NCI-H2107 (cell line): ENCODE results near the gene KCNMA1.
"Not testable (repeated sequence)": the region's sequence is repeated elsewhere in the genome, so short reads cannot be mapped to it uniquely, and the experiment has no call there.

Experiments used
- DNase-seq: peaks from one replicate; lab custom pipeline; 2025; lab: John Stamatoyannopoulos, UW

The KCNMA1 gene

DNA sequence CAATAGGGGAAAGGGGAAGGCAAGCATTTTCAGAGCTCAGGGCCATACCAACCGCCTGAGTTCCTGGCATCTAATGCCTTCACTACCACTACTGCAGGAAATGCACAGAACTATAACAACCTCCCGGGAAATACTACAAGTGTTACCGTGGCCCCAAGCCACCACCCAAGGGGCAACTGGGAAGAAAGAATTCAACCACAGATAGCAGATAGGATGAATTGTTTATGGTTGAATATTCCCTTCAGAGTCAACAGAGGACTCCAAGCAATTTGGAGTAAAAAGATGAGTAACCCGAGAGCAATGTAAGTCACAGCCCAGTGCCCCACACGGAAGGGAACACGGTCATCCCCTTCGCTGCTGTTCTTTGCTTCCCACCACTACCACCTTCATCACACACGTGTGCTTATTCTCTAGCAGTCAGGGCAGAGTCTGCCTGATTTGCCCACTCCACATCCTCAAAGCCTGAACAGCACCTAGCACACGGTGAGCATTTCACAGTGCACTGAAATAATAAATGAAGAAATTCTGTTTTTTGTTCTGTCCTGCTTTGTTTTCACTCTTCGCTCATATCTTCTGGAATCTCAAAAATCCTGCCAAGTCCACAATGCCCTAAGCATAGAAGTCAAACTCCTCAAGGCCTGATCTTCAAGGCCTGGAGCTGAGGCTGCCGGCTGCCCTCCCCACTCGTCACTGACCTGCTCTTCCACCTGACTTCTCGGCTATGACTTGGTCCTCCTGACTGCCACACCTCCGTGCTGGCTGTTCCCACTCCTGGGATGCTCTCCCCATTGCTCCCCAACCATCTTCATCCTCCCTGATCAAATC lies 221.1 kb downstream of the KCNMA1 start:
- DNase-seq: no peak

DNA sequence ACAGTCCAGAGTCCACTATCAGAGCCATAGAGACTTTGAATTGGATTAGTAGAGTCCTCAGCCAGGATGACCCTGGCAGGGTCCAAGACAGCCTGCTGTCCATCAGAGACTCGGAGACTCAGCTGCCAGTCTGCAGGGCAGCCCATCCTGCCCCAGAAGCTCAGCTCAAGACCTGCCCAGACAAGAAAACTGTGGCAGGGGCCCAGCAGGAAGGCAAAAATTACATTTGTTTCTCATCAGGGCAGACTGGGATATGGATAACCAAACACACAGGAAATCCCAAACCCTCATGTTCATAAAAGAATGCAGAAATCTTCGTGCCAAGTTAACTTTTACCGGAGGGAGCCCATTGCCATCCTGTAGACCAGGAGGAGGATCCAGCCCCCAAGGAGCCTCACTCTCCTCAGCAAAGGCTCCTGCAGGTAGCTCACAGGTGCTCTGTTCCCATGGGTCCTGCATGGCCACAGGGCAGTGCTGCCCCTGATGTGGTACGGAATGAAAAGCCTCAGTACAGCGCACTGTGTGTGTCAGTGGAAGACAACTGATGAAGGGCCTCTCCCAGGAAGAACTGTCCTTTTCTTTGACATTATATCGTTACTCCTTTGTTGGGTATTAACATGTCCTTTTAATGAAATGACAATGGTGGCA lies 222.2 kb downstream of the KCNMA1 start:
- no peak for DNase-seq

DNA sequence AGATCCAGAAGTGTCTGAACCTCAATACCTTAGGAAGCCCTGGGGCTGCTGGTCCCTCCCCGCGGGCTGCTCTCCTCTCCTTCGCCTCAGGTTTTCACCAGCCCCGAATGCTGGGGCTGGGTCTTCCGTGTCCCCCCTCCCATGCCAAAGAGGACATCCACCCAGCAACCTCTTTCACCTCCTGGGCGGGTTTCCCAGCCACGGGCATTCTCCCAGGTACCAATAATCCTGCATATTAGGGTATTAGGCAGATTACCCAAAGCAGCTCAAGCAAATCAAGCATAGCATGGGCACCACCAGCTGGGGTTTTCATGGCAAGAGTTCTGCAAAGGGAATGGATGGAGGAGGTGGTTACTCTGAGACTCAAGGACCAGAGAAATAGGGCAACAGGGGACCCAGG lies 224.4 kb downstream of the KCNMA1 start:
- DNase-seq: no peak

DNA sequence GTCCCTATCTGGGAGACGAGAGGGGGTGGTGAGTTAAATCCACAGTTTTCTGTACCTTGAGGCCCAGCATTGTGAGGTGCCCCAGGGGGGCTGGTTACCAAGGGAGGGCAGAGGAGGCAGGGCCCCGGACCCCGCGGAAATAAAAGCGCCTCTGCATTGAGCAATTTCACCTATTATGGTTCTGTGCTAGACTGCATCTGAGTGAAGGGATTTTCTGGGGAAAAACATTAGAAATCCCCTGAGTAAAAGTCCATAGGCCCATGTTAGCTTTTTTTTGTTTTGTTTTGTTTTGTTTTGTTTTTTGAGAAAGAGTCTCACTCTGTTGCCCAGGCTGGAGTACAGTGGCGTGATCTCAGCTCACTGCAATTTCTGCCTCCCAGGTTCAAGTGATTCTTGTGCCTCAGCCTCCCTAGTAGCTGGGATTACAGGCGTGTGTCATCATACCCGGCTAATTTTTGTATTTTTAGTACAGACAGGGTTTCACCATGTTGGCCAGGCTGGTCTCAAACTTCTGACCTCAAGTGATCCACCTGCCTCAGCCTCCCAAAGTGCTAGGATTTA lies 225.0 kb downstream of the KCNMA1 start:
- not testable (repeated sequence) for DNase-seq

DNA sequence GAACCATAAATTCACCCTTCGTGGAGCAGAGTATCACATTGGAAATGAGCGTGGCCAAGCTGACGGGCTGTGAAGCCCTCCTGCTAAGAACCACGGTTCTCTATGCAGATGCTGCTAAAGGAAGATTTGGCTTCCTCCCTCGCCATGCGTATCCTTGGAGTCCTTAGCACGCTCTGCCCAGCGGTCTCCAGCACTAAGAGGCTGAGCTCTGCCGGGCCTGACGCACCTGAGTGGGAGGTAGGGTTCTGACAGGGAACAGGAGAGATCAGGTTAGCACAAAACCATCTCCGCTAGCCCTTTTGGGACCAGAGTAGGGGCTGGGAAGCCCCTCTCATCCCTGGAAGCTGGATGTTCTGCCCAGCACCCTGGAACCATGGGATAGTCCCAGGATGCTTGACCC lies 225.8 kb downstream of the KCNMA1 start:
- no peak for DNase-seq

DNA sequence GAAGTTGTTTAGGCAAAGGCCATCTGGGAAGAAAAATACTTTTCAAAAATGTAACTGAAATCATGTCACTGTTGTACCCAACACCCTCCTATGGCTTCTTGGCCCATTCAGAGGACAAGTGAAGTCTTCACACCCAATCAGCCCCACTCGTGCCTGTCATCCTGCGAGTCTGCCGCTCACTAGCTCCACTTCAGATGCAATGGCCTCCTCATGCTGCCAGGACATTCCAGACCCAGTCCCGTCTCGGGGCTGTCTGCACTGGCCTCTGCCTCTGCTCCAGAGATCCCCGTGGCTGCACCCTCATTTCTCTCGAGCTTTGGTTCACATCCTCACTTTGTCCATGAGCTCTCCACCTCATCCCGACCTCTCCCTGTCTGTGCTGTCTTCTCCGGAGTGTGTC lies 227.1 kb downstream of the KCNMA1 start:
- no peak for DNase-seq

DNA sequence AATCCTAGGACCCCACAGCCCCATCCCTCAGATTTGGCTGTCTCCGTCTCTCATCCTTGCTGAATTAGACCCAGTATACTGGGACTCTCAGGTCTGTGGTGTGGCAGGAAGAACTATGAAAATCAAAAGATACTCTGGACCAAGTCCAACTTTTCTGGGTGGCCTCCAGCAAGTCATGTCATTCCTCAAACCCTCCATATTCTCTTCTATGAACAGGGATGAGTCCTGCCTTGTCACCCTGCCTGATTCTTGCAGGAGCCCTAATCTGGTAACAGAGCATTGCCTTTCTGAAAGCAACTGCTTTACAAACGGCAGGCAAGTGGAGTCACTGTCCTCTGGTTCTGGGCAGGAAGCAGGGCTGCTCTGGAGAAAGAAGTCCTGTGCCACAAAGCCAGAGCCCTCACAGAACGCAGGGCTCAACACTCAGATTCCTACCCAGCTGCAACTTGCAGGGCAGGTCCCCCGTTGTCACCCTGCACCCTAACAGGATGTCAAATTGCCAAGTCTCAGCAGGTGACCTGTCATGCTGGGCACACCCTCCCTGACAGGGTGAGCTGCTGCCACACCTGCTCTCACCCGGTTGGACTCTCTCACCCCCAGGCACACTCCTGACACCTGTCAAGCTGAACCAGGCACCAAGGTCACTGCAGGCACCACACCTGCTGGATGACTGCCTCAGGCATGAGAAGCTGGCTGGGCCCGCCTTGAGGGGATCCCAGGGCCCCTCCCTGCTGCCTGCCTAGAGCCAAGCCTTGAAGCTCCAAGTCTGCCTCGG lies 227.7 kb downstream of the KCNMA1 start:
- DNase-seq: peak; percentile 69

DNA sequence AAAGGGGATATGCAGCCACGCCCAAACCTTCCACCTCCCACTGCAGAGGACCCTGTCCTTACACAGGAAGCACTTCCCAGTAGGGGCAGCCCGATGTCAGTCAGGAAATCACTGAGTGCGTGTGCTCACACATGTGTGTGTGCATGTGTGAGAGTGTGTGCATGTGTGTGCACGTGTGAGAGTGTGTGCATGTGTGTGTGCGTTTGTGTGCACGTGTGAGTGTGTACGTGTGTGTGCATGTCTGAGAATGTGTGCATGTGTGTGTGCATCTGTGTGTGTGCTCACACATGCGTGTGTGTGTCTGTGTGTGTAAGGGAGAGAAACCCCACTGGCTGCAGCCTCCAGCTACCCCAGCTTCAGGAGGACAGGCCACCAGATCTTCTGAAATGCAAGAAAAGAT lies 229.3 kb downstream of the KCNMA1 start:
- no peak for DNase-seq

DNA sequence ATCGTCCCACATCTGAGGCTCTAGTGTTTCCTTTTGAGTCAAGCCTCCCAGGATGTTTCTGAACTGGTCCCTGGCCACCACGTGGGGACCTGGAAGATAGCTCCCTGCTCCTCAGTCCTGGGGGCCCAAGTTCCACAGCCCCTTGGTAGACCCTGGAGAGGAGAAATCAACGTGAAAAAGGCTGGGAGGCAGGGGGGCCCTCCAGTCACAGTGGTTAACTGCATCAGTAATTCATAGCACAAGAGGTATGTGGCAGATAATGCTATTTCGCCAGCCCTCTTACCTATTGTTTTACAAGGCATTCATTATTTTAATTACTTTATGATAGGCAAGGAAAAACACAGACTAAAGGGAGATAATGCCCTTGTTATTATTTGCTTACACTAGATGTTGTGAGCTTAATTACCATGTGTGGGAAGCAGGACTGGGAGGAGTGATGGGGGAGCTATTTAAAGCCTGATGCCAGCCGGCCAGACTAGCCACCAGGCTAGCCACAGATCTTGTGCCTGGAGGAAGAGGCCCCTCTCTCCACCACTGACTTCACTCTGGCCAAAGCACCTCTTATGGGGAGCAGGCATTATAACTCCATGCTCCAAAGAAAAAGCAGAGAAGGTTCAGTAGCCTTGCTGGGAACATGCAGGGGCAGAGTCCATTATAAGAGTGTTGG lies 230.7 kb downstream of the KCNMA1 start:
- DNase-seq: no peak

DNA sequence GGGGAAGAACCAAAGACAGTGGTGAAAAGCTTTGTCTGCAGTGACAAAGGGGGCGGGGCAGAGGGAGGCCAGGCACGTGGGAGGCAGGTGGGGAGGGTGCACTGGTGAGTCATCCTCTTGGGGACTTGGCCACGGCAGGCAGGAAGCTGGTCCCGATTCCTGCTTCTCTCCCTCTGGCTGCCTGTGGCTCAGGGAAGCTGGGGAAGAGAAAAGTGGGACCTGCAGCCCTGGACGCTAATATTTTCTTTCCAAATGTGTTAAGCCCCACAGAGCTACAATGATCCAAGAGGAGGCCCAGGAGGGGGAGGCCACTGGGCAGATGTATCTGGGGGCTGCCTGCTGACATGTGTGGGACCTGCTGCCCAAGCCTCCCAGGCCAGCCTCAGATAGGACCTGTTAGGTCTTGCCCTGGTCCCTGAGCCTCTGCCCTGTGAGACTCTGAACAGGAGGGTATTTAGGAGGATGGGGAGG lies 231.8 kb downstream of the KCNMA1 start:
- DNase-seq: peak; percentile 56

DNA sequence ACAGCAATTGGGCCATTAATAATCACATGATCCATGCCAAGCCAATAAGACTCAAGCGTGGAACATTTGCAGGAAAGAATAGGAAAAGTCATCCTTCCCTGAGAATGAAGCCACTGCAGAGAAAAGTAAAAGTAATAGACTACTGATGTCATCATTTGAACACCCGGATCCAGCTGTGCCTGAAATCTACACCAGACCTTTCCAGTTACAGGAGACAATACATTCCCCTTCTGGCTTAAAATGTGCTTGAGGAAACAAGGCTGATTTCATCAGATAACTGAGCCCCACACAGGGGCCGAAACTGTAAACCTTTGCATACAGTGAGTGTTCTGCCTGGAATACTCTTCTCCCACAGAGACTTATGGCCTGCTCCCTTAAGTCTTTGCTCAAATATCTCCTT lies 232.8 kb downstream of the KCNMA1 start:
- DNase-seq: no peak

DNA sequence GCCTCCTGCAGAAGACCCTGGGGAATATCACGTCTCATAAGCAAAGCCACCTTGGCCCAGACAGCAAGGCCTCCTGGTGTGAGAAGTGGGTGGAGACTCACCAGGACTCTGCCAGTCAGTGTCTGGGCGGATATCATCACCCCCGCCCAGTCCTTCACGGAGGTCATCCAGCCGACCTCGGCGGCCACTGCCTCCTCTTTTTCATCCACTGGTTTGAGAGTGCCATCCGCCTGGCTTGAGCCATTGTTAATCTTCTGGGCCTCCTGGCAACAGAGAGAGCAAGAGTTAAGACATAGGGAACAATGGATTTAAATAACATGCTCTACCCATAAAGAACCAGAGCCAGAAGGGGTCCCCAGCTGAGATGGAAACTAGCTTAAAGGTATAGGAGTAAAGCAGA lies 233.8 kb downstream of the KCNMA1 start:
- no peak for DNase-seq

DNA sequence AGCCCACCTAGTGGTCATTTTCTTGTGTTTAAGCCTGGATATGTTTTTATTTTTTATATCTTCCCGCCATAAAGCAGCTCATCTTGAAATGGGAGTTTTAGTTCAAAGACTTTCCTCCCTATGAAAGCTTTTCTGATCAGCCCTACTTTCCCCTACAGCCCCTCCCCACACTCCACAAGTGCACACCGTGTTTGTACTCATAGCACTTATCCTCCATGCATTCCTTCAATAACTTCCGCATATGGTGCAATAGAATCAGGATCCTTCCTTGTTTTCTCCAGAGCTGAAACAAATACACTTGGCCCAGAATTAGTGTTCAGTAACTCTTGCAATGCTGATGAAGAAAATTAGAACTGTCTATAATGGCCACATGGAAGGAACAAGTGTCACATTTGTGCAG lies 235.9 kb downstream of the KCNMA1 start:
- DNase-seq: no peak

DNA sequence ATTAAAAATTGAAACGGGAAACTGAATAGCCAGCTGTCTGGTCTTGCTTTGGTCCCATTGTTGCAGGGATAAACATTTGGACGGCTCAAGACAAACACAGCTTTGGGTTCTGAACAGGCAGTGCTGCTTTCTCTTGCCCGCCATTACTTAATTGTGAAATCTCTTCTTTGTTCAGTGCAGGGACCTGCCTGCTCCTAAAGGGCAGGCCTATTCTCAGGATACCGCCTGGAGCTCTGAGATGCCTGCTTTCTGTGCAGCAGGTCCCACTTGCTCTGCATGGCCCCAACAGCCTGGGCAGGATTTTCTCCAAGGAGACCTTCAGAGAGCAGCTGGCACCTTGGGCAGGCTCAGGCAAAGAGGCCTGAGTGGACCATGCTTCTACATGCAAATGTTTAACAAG lies 237.6 kb downstream of the KCNMA1 start:
- DNase-seq: no peak

DNA sequence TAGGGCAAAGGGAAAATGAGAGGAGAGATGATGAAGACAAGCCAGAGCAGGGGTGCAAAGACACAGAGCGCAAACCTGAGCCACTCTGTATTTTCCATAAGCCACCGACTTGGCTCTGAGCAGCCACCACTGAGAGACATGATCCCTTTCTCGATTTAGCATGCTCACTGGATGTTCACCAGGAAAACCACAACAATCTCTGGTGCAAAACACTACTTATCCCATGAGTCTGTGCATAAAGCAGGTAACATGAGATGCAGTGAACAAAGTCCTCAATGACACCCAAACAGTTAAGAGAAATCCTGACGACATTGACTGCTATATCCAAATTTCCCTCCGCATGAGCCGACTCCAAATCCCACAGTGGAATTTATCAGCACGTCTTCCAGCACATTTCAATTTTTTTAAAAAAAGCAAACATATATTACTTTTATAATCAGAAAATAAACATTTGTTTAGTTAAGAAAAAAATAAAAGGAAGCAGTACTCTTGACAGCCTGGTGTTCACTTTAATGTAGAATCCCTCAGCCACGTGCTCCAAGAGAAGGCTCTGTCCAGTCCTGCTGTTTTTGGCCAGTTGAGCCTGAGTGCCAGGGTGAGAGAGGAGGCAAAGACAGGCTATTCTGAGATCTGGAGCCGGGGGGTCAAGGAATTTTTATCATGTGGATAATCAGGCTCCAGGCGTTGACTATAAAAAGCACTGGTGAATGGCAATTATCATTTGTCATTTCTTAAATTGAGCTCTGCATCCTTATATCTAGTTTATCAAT lies 238.4 kb downstream of the KCNMA1 start:
- no peak for DNase-seq

DNA sequence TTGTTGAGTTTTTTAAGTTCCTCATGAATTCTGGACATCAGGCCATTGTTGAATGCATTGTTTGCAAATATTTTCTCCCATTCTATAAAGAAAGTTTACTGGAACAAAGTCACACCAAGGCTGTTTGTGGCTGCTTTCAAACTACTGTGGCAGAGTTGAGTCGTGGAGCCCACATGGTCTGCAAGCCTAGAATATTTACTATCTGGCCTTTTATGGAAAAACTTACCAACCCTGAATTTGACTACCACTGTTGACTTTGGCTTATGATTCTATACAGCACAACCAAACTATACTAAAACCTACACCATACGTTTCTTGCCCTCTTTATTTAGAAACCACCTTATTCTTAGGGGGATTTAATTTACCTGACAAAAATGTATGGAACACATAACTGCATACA lies 239.1 kb downstream of the KCNMA1 start:
- DNase-seq: no peak

DNA sequence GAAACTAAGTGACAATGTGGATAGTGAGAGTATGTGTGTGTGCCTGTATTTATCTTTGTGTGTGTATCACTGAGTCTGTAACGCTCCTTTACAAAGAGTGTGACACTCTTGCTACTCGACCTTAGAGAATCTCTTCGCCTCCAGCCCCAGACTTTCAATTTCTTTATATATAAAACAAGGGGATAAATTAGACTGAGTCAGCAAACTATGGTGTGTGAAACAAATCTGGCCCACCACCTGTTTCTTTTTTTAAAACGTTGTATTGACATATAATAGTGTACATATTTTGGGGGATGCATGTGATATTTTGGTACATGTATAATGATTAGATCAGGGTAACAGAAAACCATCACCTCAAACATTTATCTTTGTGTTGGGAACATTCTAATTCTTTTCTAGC lies 240.5 kb downstream of the KCNMA1 start:
- DNase-seq: no peak

DNA sequence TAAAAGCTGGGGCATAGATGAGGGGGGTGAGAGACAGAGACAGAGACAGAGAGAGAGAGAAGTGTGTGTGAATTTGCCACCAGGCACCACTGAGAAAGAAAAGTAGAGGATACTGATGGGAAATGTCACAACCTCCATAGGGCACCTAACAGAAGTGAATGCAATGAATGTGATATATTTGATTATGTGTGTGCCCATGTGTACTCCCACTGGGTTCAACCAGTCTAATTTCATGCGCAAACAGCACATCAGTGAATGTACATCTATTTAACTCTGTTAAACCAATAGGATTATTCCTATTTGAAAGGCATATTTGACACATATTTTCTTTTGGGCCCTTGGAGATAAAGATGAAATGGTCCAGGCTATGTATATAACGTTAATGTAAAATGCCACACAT lies 241.3 kb downstream of the KCNMA1 start:
- no peak for DNase-seq

DNA sequence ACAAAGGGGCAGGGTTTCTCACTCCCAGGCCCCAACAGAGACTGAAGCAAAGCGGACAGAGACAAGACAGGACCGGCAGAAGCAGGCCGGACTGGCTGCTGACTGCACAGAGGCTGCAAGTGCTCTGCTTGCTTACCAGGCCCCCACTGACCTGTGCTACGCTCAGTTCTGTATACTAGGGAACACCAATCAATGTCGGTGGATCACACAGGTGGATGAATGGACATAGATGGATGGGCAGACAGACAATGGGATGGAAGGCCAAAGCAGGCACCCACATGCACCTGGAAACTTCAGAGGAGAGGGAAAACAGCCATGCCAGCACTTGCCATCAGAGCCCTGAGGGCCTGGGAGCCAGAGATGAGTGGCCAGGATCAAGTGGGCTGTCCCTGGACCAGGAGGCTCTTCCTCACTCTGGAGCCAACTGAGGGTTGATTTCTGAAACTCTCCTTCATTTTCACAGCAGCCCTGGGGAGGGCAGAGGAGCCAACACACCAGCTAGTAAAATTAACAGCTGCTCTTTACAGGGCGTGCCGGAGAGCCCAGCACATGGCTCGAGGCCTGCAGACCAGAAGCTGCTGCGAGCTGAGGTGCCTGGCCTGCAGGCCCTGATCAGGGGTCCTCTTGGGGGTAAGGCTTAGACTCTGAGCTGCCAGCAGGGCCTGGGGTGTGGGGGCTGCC lies 243.6 kb downstream of the KCNMA1 start:
- no peak for DNase-seq

DNA sequence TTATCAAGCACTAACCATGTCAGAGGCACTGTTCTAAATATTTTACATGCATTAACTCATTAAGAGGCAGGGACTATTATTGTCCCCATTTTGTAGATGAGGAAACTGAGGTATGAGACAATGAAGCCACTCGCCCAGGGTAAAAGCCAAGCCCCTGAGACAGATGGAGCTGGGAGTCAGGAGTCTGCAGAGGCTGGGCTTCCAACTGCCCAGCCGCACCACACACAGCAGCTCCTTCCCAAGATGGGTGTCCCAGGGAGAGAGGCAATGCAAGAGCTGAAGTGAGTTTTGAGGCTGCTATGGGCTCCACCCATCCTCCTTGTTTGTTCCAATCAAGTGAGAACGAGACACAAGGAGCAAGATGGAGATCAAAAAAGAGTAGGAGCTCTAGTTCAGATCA lies 244.2 kb downstream of the KCNMA1 start:
- DNase-seq: no peak

DNA sequence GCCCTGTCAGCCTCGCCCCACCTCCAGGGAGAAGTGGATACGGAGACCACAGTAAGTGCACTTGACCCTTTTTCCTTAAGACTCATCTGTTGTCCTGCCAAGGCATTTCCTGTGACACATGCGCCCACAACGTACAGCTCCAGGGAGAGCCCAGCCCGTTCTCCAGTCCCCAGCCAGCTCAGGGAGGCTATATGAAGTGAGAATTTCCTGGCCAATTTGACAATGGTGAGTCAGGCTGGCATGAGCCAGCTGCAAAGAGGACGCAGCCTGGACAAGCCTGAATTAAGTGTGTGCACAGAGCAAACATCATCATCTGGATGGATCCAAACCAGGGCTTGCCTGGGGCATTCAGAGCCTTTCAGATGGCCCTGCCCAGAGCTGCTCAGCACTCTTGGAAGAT lies 244.8 kb downstream of the KCNMA1 start:
- peak; percentile 3 for DNase-seq
